CD4-positive, alpha-beta T cell treated with Interferon gamma for 1 hour (primary cell): Measurements from ENCODE around the gene TRMT112.

Experiments used
- DNase-seq: peaks from one replicate; pipeline ENCODE4 v3.0.0-alpha.2; 2020

TRMT112 gene

DNA sequence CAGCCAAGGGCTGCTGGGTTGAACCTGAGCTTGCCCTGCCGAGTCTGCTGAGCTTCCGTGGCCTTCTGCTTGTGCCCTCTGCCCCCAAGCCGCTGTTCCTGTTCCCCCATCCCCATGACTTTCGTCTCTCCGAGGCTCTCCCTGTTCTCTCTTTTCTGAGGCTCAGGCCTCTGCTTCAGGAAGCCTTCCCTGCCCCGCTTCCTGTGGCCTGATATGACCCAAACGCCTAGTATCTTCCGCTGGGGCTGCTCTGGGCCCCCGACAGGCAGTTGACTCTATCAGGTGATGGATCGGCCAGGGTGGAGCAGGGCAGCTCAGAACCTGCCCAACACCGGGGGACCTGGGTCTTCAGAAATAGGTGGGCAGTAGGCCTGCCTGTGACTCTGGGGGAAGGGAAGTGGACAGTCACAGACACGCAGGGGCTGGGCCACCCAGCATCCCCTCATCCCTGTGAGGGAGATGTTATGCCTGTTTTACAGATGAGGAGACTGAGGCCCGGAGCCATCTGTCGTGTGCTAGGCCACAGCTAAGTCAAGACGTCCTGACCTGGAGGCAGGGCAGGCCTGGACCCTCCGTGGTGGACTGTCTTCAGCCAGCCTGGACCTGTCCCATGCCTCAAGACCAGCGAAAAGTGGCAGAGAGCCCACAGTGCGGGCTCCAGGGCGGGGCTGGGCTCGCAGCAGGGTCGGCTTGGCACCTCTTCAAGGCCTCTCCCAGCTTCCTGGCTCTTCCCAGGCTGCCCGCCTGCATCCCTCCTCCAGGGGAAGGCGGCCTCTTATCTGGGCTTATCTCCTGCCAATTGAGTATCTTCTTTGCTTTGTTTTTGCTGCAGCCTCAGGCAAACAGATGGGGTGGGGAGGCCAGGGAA, 49.1 kb downstream of the TRMT112 start:
- no peak for DNase-seq

DNA sequence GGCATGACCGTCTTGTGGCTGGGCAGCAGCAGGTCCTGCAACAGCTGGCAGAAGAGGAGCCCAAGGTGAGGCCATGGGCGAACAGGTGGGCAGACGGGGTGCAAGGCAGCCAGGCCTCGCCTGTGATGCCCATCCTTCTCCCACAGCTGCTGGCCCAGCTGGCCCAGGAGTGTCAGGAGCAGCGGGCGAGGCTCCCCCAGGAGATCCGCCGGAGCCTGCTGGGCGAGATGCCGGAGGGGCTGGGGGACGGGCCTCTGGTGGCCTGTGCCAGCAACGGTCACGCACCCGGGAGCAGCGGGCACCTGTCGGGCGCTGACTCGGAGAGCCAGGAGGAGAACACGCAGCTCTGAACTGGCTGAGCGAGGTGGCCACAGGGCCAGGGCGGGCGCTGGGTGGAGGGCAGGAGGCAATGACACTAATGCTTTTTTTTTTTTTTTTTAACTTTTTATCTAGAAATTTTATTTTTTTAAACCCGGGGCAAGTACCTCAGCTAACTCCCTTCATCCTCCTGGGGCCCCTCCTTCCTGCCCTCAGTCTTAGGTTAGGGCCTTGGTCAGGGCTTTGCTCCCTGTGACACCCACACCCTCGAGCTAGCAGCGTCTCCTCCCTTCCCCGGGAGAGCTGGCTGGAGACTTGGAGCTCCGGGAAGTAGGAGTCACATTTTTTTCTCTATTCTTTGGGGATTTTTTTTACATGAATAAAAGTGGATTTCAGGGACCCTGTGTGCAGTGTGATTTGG, 50.0 kb downstream of the TRMT112 start:
- no peak for DNase-seq
